Parathyroid adenoma (tissue), 2 donors: ENCODE data around the gene AQP12A.

Experiments
- H2AFZ ChIP-seq: fragments of 300-600 bp; sonication (generic); one replicate; pipeline ENCODE4 v1.7.0; 2017; ENCODE audit warnings: antibody characterized with exemption, mild to moderate bottlenecking
- H3K27ac ChIP-seq: fragments of 300-600 bp; sonication (generic); one replicate; pipeline ENCODE4 v1.7.0; 2017
- H3K27me3 ChIP-seq: fragments of 300-600 bp; sonication (generic); one replicate; pipeline ENCODE4 v1.7.0; 2017; ENCODE audit warnings: low read length; ENCODE audit not compliant: control insufficient read depth, insufficient read depth
- H3K36me3 ChIP-seq: fragments of 300-600 bp; sonication (generic); one replicate; pipeline ENCODE4 v1.7.0; 2017; ENCODE audit warnings: low read length; ENCODE audit not compliant: control insufficient read depth, insufficient read depth
- H3K4me1 ChIP-seq: fragments of 300-600 bp; sonication (generic); one replicate; pipeline ENCODE4 v1.7.0; 2017; ENCODE audit warnings: control low read depth
- H3K4me2 ChIP-seq: fragments of 300-600 bp; sonication (generic); one replicate; pipeline ENCODE4 v1.7.0; 2017; ENCODE audit warnings: low read length
- H3K4me3 ChIP-seq: fragments of 300-600 bp; sonication (generic); one replicate; pipeline ENCODE4 v1.7.0; 2017; ENCODE audit warnings: low read depth, low read length
- H3K79me2 ChIP-seq: fragments of 300-600 bp; sonication (generic); one replicate; pipeline ENCODE4 v1.7.0; 2017; ENCODE audit warnings: control low read depth
- H3K9ac ChIP-seq: fragments of 300-600 bp; sonication (generic); one replicate; pipeline ENCODE4 v1.7.0; 2017; ENCODE audit warnings: mild to moderate bottlenecking
- H3K9me3 ChIP-seq: fragments of 300-600 bp; sonication (generic); one replicate; pipeline ENCODE4 v1.7.0; 2017; ENCODE audit warnings: low read length; ENCODE audit not compliant: control insufficient read depth
- TF ChIP-seq, protein P1 (sequence below): fragments of 300-600 bp; sonication (generic); IDR thresholded peaks from one replicate; pipeline ENCODE4 v1.7.0; 2017; ENCODE audit warnings: antibody characterized with exemption, mild to moderate bottlenecking
- donor health status: primary hyperparathyroidism.

Gene AQP12A

DNA sequence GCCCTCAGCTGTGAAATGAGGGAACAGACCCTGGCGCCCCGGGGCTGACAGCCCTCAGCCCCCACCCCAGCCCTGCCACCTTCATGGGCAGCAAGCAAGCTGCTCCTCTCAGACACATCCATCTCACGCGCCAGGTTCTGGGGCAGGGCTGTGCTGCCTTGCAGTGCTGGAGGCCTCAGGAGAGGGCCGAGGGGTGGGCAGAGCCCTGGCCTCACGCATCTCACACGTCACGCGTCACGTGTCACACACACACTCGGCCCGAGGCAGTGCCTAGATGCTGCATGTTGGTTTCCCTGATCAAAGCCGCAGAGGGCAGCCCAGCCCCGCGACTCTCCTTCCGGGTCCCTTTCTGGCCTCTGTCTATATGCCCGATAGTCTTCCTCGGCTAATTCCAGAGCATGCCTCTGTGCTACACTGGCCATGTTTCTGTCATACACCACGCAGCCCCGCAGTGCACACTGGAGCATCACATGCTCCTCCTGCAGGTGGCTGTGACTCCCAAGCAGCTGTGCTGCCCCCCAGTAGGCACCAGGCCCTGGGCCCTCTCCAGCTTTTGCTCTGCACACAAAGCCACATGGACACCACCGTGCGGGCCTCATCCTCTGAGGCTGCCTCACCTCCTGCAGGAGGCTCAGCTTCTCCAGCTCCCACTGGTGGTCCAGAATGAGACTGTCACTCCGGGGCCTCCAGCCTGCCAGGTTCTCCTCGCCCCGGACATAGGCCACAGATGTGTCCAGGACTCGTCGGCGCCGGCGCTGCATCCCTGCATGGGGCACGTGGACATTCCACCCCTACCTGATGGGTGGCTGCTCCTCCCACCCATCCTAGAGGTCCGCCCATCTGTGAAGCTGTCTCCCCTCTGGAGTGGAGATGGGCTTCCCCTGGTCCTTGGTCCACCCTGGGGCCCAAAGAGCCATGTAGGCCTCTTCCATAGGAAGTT is 31.4 kb downstream of the AQP12A start:
- no peak overlapping the region for H3K4me3 ChIP-seq
- no peaks in the 10 kb centered on the region for H3K36me3 ChIP-seq
- no peaks in the 10 kb centered on the region for H3K79me2 ChIP-seq
- no peak overlapping the region for H3K4me2 ChIP-seq
- no peak overlapping the region for H3K27ac ChIP-seq
- no peaks in the 10 kb centered on the region for H3K9me3 ChIP-seq
- no peak overlapping the region for H3K9ac ChIP-seq
- H3K27me3 ChIP-seq = no peaks in the 10 kb centered on the region
- no peaks in the 10 kb centered on the region for H3K4me1 ChIP-seq
- no peak overlapping the region for H2AFZ ChIP-seq
- TF ChIP-seq, protein P1, sequence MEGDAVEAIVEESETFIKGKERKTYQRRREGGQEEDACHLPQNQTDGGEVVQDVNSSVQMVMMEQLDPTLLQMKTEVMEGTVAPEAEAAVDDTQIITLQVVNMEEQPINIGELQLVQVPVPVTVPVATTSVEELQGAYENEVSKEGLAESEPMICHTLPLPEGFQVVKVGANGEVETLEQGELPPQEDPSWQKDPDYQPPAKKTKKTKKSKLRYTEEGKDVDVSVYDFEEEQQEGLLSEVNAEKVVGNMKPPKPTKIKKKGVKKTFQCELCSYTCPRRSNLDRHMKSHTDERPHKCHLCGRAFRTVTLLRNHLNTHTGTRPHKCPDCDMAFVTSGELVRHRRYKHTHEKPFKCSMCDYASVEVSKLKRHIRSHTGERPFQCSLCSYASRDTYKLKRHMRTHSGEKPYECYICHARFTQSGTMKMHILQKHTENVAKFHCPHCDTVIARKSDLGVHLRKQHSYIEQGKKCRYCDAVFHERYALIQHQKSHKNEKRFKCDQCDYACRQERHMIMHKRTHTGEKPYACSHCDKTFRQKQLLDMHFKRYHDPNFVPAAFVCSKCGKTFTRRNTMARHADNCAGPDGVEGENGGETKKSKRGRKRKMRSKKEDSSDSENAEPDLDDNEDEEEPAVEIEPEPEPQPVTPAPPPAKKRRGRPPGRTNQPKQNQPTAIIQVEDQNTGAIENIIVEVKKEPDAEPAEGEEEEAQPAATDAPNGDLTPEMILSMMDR = no peak

- H2AFZ ChIP-seq = no peak overlapping the region
- H3K4me2 ChIP-seq = no peak overlapping the region
- H3K36me3 ChIP-seq = no peaks in the 10 kb centered on the region
- H3K9me3 ChIP-seq = no peaks in the 10 kb centered on the region
- no peaks in the 10 kb centered on the region for H3K4me1 ChIP-seq
- no peaks in the 10 kb centered on the region for H3K79me2 ChIP-seq
- no peak overlapping the region for H3K9ac ChIP-seq
- H3K4me3 ChIP-seq = no peak overlapping the region
- H3K27ac ChIP-seq = no peak overlapping the region
- H3K27me3 ChIP-seq = no peaks in the 10 kb centered on the region
- TF ChIP-seq, protein P1 = no peak
Measured at GRCh38 chr2:240723851-240724250, 32.2 kb downstream of the AQP12A start.

DNA sequence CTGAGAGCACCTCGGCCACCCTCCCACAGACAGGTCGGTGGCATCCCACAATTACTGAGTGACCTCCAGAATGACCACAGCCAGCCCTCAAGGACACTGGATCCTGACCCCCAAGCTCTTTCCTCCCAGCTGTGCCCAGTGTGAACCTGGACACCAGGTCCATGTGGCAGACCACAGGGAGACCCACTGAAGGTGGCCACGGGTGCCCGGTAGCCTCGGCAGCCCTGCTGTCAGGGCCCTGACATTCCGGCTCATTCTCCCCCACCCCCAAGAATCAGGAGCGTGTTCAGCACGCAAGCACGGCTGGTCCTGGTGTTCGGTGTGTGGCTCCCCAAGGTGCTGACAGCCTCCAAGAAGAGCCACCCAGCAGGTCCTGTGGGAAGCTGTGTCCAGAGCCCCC is 32.8 kb downstream of the AQP12A start:
- Histone ChIP-seq H3K79me2 (no peaks in the 10 kb centered on the region), H2AFZ (no peak overlapping the region), H3K4me1 (no peaks in the 10 kb centered on the region), H3K4me2 (no peak overlapping the region), H3K27me3 (no peaks in the 10 kb centered on the region), H3K27ac (no peak overlapping the region), H3K9ac (no peak overlapping the region), H3K9me3 (no peaks in the 10 kb centered on the region), H3K4me3 (no peak overlapping the region), H3K36me3 (no peaks in the 10 kb centered on the region)
- TF ChIP-seq, protein P1 = no peak

DNA sequence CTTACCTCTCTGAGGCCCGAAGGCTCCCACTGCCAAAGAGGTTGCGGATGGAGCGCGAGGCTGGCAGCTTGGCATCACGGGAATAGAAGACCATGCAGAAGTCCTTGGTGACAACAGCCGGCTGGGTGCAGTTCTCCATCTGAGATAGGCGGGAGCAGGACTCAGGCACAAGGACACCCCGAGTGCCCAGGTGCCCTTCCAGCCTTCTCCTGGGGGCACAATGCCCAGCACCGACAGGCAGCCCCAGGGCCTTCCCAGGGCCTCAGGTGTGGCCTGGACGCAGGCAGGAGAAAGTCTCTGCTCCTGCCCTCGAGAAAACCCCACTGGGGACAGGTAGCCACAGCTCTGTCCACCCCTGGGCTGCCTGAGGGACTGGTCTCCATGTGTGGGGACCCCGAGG is 33.6 kb downstream of the AQP12A start:
- Histone ChIP-seq H2AFZ (no peak overlapping the region), H3K4me1 (no peaks in the 10 kb centered on the region), H3K9ac (no peak overlapping the region), H3K27ac (no peak overlapping the region), H3K4me3 (no peak overlapping the region), H3K27me3 (no peaks in the 10 kb centered on the region), H3K36me3 (no peaks in the 10 kb centered on the region), H3K9me3 (no peaks in the 10 kb centered on the region), H3K79me2 (no peaks in the 10 kb centered on the region), H3K4me2 (no peak overlapping the region)
- TF ChIP-seq, protein P1 = no peak

DNA sequence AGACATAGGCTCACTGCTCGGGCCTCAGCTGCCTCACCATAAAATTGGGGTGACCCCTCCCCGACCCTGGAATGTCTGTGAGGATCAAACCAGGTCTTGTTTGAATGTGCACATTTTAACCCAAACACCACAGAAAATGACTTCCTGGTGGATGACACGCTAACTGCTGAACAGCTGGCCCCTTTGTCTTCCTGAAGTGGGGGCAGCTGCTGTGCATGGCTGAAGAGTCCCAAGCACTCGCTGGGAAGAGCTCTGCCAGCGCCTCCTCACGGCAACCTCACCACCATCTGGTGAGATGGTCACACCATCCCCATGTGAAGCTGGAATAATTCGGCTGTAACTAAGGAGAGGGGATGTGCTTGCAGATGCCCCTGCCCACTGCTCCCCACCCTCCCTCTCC is 34.0 kb downstream of the AQP12A start:
- no peaks in the 10 kb centered on the region for H3K36me3 ChIP-seq
- no peak overlapping the region for H3K27ac ChIP-seq

More for the DNA sequence above, 34.0 kb downstream of the AQP12A start:
- Histone ChIP-seq H3K79me2 (no peaks in the 10 kb centered on the region), H3K9me3 (no peaks in the 10 kb centered on the region), H3K4me2 (no peak overlapping the region), H3K9ac (no peak overlapping the region), H3K4me1 (no peaks in the 10 kb centered on the region), H2AFZ (no peak overlapping the region), H3K27me3 (no peaks in the 10 kb centered on the region), H3K4me3 (no peak overlapping the region)
- TF ChIP-seq, protein P1 = no peak
